Measurements from ENCODE around the gene MACROD2.

Gene MACROD2

GRCh38 chr20:14832630-14833029 is 837.3 kb downstream of the MACROD2 start:
- DNase-seq (ENCODE audit: extremely low read depth, low read depth), result no peak
- no peak overlapping the region for H3K4me3 ChIP-seq (replicated peaks; ENCODE audit: low read depth, low read length)
- TF ChIP-seq, protein P1, sequence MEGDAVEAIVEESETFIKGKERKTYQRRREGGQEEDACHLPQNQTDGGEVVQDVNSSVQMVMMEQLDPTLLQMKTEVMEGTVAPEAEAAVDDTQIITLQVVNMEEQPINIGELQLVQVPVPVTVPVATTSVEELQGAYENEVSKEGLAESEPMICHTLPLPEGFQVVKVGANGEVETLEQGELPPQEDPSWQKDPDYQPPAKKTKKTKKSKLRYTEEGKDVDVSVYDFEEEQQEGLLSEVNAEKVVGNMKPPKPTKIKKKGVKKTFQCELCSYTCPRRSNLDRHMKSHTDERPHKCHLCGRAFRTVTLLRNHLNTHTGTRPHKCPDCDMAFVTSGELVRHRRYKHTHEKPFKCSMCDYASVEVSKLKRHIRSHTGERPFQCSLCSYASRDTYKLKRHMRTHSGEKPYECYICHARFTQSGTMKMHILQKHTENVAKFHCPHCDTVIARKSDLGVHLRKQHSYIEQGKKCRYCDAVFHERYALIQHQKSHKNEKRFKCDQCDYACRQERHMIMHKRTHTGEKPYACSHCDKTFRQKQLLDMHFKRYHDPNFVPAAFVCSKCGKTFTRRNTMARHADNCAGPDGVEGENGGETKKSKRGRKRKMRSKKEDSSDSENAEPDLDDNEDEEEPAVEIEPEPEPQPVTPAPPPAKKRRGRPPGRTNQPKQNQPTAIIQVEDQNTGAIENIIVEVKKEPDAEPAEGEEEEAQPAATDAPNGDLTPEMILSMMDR (IDR thresholded peaks at IDR 0.05; ENCODE audit: low read depth, low read length, missing control alignments), result no peak

GRCh38 chr20:14838663-14839628 is 843.6 kb downstream of the MACROD2 start:
- peak; percentile 72 for DNase-seq (ENCODE audit: extremely low read depth, low read depth)
- TF ChIP-seq, protein P1 (IDR thresholded peaks at IDR 0.05; ENCODE audit: low read depth, low read length, missing control alignments), result no peak
- H3K4me3 ChIP-seq (replicated peaks; ENCODE audit: low read depth, low read length), result no peak overlapping the region

DNA sequence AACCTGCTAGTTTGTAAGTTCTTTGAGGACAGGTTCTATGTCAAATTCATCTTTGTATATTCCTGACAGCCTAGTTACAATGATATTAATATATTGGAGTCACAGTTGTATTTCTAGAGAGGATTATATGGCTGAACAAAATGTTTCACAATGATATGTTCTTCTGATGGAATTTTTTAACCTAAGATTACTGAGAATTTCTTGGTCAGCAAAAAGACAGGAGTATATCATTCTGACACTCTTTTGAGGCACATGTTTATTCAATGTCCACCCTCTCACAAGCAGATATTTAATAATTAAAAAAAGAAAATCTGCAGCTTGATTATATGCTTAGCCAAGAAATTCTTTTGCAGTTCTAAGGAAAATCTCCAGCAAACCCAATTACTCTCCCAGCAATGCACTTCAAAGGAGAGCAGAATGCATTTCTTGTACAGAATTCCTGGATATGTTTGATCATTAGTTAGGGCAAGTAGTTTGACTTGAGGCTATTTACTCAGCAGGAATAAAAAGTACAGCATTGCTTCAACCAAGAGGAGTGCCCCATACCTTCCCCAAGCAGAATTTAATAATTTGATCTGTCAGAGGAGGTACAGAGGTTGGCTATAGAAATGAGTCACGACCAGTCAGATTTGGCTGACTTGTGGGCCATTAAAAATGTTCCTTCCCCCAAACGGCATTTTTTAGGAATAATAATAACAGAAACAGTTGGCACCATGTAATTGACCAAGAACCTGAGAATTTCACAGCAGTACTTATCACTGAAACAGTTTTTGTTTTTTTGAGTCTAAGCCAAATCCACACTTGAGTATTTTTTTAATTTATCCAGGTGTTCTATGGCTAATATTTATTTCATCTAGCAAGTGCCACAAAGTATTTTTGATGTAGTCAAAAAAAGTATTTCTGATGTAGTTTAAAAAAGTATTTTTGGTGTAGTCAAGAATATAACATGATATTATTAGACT is 850.2 kb downstream of the MACROD2 start:
- TF ChIP-seq, protein P1 (IDR thresholded peaks at IDR 0.05; ENCODE audit: low read depth, low read length, missing control alignments), result no peak
- DNase-seq (ENCODE audit: extremely low read depth, low read depth), result no peak

DNA sequence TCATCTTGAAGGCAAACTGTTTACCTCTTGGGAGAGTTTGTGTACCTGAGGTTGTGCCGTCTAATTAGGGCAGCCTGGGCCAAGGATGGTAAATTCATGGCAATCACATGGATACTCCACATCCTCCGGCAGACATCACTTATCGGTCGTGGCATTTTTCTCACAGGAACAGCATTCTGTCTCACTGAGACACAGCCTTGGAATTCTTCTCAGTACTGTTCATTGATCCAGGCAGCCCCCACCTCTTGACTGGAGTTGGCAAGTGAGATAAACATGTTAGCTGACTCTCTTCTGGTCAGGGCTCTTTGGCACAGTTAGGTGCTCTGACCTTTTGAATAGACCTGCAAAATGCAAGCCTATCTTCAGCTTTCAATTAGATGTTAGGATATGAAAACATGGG is 853.5 kb downstream of the MACROD2 start:
- no peak overlapping the region for H3K4me3 ChIP-seq (replicated peaks; ENCODE audit: low read depth, low read length)
- TF ChIP-seq, protein P1 (IDR thresholded peaks at IDR 0.05; ENCODE audit: low read depth, low read length, missing control alignments), result no peak
- DNase-seq (ENCODE audit: extremely low read depth, low read depth), result no peak

More for the DNA sequence above, 850.2 kb downstream of the MACROD2 start:
- H3K4me3 ChIP-seq (replicated peaks; ENCODE audit: low read depth, low read length), result no peak overlapping the region

GRCh38 chr20:14853079-14853478 is 857.8 kb downstream of the MACROD2 start:
- no peak overlapping the region for H3K4me3 ChIP-seq (replicated peaks; ENCODE audit: low read depth, low read length)
- TF ChIP-seq, protein P1 (IDR thresholded peaks at IDR 0.05; ENCODE audit: low read depth, low read length, missing control alignments), result no peak
- no peak for DNase-seq (ENCODE audit: extremely low read depth, low read depth)

DNA sequence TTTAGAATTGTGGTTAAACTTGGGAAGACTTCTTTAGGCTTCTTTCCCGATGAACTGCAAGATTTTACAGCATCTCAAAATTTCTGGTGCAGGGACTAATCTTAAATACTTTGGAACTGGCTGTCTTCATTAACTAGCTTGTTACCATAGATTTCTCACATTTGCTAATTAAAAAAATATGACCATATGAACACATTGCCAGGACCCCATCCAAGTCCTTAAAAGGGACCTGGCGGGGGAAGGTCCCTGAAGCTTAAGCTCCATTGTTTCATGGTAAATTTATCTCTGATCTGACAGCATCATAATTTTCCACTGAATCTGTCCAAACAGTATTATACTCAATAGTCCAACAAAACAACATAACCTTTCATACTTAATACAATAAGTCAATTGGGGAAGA is 859.9 kb downstream of the MACROD2 start:
- H3K4me3 ChIP-seq (replicated peaks; ENCODE audit: low read depth, low read length), result no peak overlapping the region
- no peak for DNase-seq (ENCODE audit: extremely low read depth, low read depth)
- TF ChIP-seq, protein P1 (IDR thresholded peaks at IDR 0.05; ENCODE audit: low read depth, low read length, missing control alignments), result no peak

Measured in HFF-Myc (cell line).